CD4-positive, alpha-beta T cell (primary cell): ENCODE data around the gene C1orf105. TPM values are rescaled to one million over a fixed set of nuclear protein-coding genes. Genes with fewer than 3 reads are reported as not detected.

Source experiments
- ATAC-seq: fragments of 200-7000 bp; cut with Tn5 transposase; one replicate; pipeline ENCODE4 v1.10.0; 2022; ENCODE audit warnings: mild to moderate bottlenecking; ENCODE audit not compliant: poor library complexity
- CTCF ChIA-PET: fragments of 350-600 bp; sonication (Branson Sonifier 250); formaldehyde crosslinking; loops from one replicate; lab custom pipeline; 2021; ENCODE audit warnings: antibody characterized with exemption, inconsistent platforms; lab: Charles Lee
- POLR2A ChIA-PET: fragments of 350-600 bp; sonication (Branson Sonifier 250); formaldehyde crosslinking; loops from one replicate; lab custom pipeline; 2021; ENCODE audit warnings: antibody characterized with exemption, inconsistent platforms; lab: Charles Lee
- DNase-seq, 14 experiments: peaks; one replicate each; pipeline ENCODE4 v3.0.0-alpha.2; 2013 to 2020; ENCODE audit warnings: mixed read lengths in 2 of 14
- H3K27ac ChIP-seq, 2 donors: one replicate each; pipeline versions ENCODE4 v1.5.1 to v1.7.0; 2013; ENCODE audit warnings: low read length in 2 of 2, low read depth in 1 of 2, mild to moderate bottlenecking in 1 of 2
- H3K27me3 ChIP-seq, 2 experiments: 1 replicate in 1 of 2; 2 replicates in 1 of 2; pipeline versions ENCODE4 v1.6.1 to v1.7.0; 2013; ENCODE audit warnings: low read length in 2 of 2, control low read depth in 1 of 2, mild to moderate bottlenecking in 1 of 2, moderate library complexity in 1 of 2; ENCODE audit not compliant: insufficient read depth in 2 of 2, control insufficient read depth in 1 of 2
- H3K36me3 ChIP-seq: one replicate; pipeline ENCODE4 v1.6.1; 2013; ENCODE audit warnings: low read length, control low read depth; ENCODE audit not compliant: insufficient read depth
- H3K4me1 ChIP-seq: one replicate; pipeline ENCODE4 v1.6.1; 2013; ENCODE audit warnings: low read length, control low read depth; ENCODE audit not compliant: insufficient read depth
- H3K4me3 ChIP-seq: one replicate; pipeline ENCODE4 v1.5.1; 2013; ENCODE audit warnings: mild to moderate bottlenecking, low read length, moderate library complexity
- H3K9me3 ChIP-seq, 2 experiments: 1 replicate in 1 of 2; 2 replicates in 1 of 2; pipeline versions ENCODE4 v1.6.1 to v1.7.0; 2013; ENCODE audit warnings: low read length in 2 of 2, mild to moderate bottlenecking in 2 of 2, control low read depth in 1 of 2, moderate library complexity in 1 of 2; ENCODE audit not compliant: control insufficient read depth in 1 of 2, insufficient read depth in 1 of 2
- H3K27ac Mint-ChIP-seq: one replicate; pipeline ENCODE4 v1.8.0; 2020; ENCODE audit warnings: mixed read lengths
- H3K27me3 Mint-ChIP-seq: one replicate; pipeline ENCODE4 v1.8.0; 2021; ENCODE audit warnings: mixed read lengths
- H3K36me3 Mint-ChIP-seq: one replicate; pipeline ENCODE4 v1.8.0; 2021; ENCODE audit warnings: low read depth, mixed read lengths
- H3K4me1 Mint-ChIP-seq: one replicate; pipeline ENCODE4 v1.8.0; 2021; ENCODE audit warnings: low read depth, mixed read lengths
- H3K4me3 Mint-ChIP-seq: one replicate; pipeline ENCODE4 v1.8.0; 2020; ENCODE audit warnings: mild to moderate bottlenecking, mixed read lengths
- H3K9me3 Mint-ChIP-seq: one replicate; pipeline ENCODE4 v1.8.0; 2020; ENCODE audit warnings: mixed read lengths
- CTCF ChIP-seq: fragments of 200-600 bp; IDR thresholded peaks from one replicate; pipeline ENCODE4 v1.8.0; 2022; ENCODE audit warnings: antibody characterized with exemption, mild to moderate bottlenecking
- intact Hi-C, 2 experiments: fragments of 100-400 bp; cut with DNase I in 1 of 2; cut with micrococcal nuclease in 1 of 2; formaldehyde crosslinking; loops; one replicate each; pipeline versions ENCODE4 v1.15.1 to v1.9.0; 2023 to 2025; cut with DNase I, micrococcal nuclease
- total RNA-seq, 174 experiments: library from RNA in 2 of 174; stranded (reverse) in 2 of 174; gene quantifications; one replicate each; pipeline ENCODE4 v1.2.3 and lab custom pipeline; 2021 to 2026

The C1orf105 gene
- total RNA-seq, 2 experiments from 2014 or later = not detected

- Mint-ChIP-seq H3K27ac (peak overlapping the region; percentile 81), H3K4me3 (no peak overlapping the region), H3K4me1 (peaks cover 84% of the 10 kb centered on the region), H3K27me3 (no peaks in the 10 kb centered on the region), H3K36me3 (no peaks in the 10 kb centered on the region), H3K9me3 (no peaks in the 10 kb centered on the region)
- Histone ChIP-seq H3K4me1 (peaks cover 22% of the 10 kb centered on the region), H3K4me3 (no peak overlapping the region), H3K36me3 (no peaks in the 10 kb centered on the region), H3K27me3 (no peaks in the 10 kb centered on the region), H3K27ac (no peak overlapping the region), H3K9me3 (no peaks in the 10 kb centered on the region)
- DNase-seq = no peak
- ChIA-PET POLR2A (interaction anchor here (0.9 to 2.0 kb wide), 4 partner anchors 33 to 262 kb away, joined by 3 to 7 read pairs (median 5); no protein-coding TSS in a partner anchor), CTCF (interaction anchor here (1.5 to 1.9 kb wide), 3 partner anchors 40 to 396 kb away, joined by 4 to 12 read pairs (median 8); no protein-coding TSS in a partner anchor)
- no peak for TF ChIP-seq CTCF
- ATAC-seq = no peak
- intact Hi-C loops = loop anchor here (5.0 to 10.0 kb wide), 2 partner anchors 221 to 613 kb away; partner anchors contain the start of gene METTL13 (in 1 of the 2)
Measured at GRCh38 chr1:172398193-172398592, 22.3 kb upstream of the C1orf105 start.

GRCh38 chr1:172398970-172399755 is 21.3 kb upstream of the C1orf105 start:
- H3K4me1 Mint-ChIP-seq = peaks cover 74% of the 10 kb centered on the region
- POLR2A ChIA-PET = interaction anchor here (0.6 to 2.2 kb wide), 18 partner anchors 18 to 657 kb away, joined by 3 to 10 read pairs (median 4); partner anchors contain the start of gene PIGC
- H3K27ac Mint-ChIP-seq = peak overlapping the region; percentile 81
- H3K4me3 ChIP-seq = peak overlapping the region; percentile 10
- no peak overlapping the region for H3K27ac ChIP-seq
- H3K27me3 ChIP-seq = no peaks in the 10 kb centered on the region
- peak overlapping the region; percentile 67 for H3K4me3 Mint-ChIP-seq
- peak; percentile 87 for TF ChIP-seq CTCF
- no peaks in the 10 kb centered on the region for H3K9me3 Mint-ChIP-seq
- intact Hi-C loops = loop anchor here (1.0 to 10.0 kb wide), 7 partner anchors 18 to 614 kb away; partner anchors contain the start of gene METTL13 (in 1 of the 2)
- DNase-seq (peak in 7 of 14 experiments; percentile 2 to 65 (median 60)), ATAC-seq (peak; percentile 54)
- no peaks in the 10 kb centered on the region for H3K36me3 ChIP-seq
- peaks cover 18% of the 10 kb centered on the region for H3K4me1 ChIP-seq
- no peaks in the 10 kb centered on the region for H3K36me3 Mint-ChIP-seq
- no peaks in the 10 kb centered on the region for H3K27me3 Mint-ChIP-seq
- CTCF ChIA-PET = interaction anchor here (0.5 to 1.9 kb wide), 14 partner anchors 12 to 413 kb away, joined by 3 to 12 read pairs (median 3); no protein-coding TSS in a partner anchor
- H3K9me3 ChIP-seq = no peaks in the 10 kb centered on the region

GRCh38 chr1:172399756-172400721 is 20.4 kb upstream of the C1orf105 start:
- intact Hi-C loops = loop anchor here (1.0 to 10.0 kb wide), 8 partner anchors 19 to 615 kb away; partner anchors contain the start of genes METTL13 (in 1 of the 2) and PIGC (in 1 of the 2)
- Histone ChIP-seq H3K4me3 (no peak overlapping the region), H3K4me1 (peaks cover 9% of the 10 kb centered on the region), H3K27ac (no peak overlapping the region), H3K36me3 (no peaks in the 10 kb centered on the region), H3K9me3 (no peaks in the 10 kb centered on the region), H3K27me3 (no peaks in the 10 kb centered on the region)
- DNase-seq = no peak
- Mint-ChIP-seq H3K27ac (peak overlapping the region; percentile 81), H3K4me3 (peak overlapping the region; percentile 67), H3K27me3 (no peaks in the 10 kb centered on the region), H3K36me3 (no peaks in the 10 kb centered on the region), H3K9me3 (no peaks in the 10 kb centered on the region), H3K4me1 (peaks cover 65% of the 10 kb centered on the region)
- TF ChIP-seq CTCF = peak; percentile 47
- CTCF ChIA-PET = interaction anchor here (0.6 to 1.9 kb wide), 13 partner anchors 11 to 414 kb away, joined by 3 to 12 read pairs (median 3); no protein-coding TSS in a partner anchor
- no peak for ATAC-seq
- POLR2A ChIA-PET = interaction anchor here (0.6 to 2.2 kb wide), 19 partner anchors 18 to 658 kb away, joined by 3 to 10 read pairs (median 4); partner anchors contain the start of gene PIGC
